Measurements from ENCODE around the gene CXCL3. TPM values are rescaled to one million over a fixed set of nuclear protein-coding genes. Genes with fewer than 3 reads are reported as not detected.

Gene CXCL3
- total RNA-seq, 1 experiment from 2014 or later, result 1.9 TPM

GRCh38 chr4:74057588-74057987 lies 19.1 kb upstream of the CXCL3 start (continued):
- no peak for TF ChIP-seq FOSL1 (IDR thresholded peaks at IDR 0.05; ENCODE audit: low read depth)
- no peak for TF ChIP-seq EZH2 (IDR thresholded peaks at IDR 0.05)

GRCh38 chr4:74056858-74057562 lies 18.5 kb upstream of the CXCL3 start:
- H3K36me3 ChIP-seq (ENCODE audit: control insufficient read depth in 1 of 2, insufficient read depth in 2 of 2, low read length in 2 of 2), result no peaks in the 10 kb centered on the region
- RAD21 ChIA-PET (ENCODE audit: low non-redundant PET in 1 of 2, low total read pairs in 2 of 2, uncharacterized antibody in 2 of 2, unreplicated experiment in 2 of 2), result no interaction called here
- H3K27me3 ChIP-seq (ENCODE audit: insufficient read depth, low read length), result no peaks in the 10 kb centered on the region
- intact Hi-C loops (cut with micrococcal nuclease), result loop anchor here (2.0 to 5.0 kb wide), 2 partner anchors 40 to 52 kb away; partner anchors contain the start of gene CXCL2
- no peak overlapping the region for H3K4me3 ChIP-seq (replicated peaks in 1 of 2; ENCODE audit: low read depth in 1 of 2, low read length in 2 of 2)
- 0 out of 2 replicates have a peak overlapping the region, but pooled peaks have one; percentile 12 for H3K9ac ChIP-seq (ENCODE audit: low read length)
- POLR2A ChIA-PET, result interaction anchor here (1.2 to 2.4 kb wide), 3 partner anchors 12 to 52 kb away, joined by 6 to 7 read pairs (median 6); partner anchors contain the start of gene CXCL2
- BruUV-seq (replicated peaks), result TSS peak; percentile 88
- peak; percentile 68 for DNase-seq (ENCODE audit: low read depth, low spot score)
- no peaks in the 10 kb centered on the region for H3K9me2 ChIP-seq (ENCODE audit: insufficient read depth)
- CTCF ChIA-PET, result interaction anchor here (1.2 to 1.9 kb wide), 3 partner anchors 12 to 77 kb away, joined by 3 to 7 read pairs (median 5); no protein-coding TSS in a partner anchor
- no peaks in the 10 kb centered on the region for H3K9me3 ChIP-seq (ENCODE audit: control insufficient read depth in 1 of 2, insufficient read depth in 1 of 2, low read depth in 1 of 2, low read length in 2 of 2)
- ATAC-seq, result peak; percentile 63; the same call in 1 of the 2 replicates
- H3K4me1 ChIP-seq (ENCODE audit: control insufficient read depth in 1 of 2, insufficient read depth in 2 of 2, low read length in 2 of 2), result peaks cover 8 to 15% of the 10 kb centered on the region in 2 experiments
- peak overlapping the region; percentile 19; the same call in 1 of the 2 replicates for H3K27ac ChIP-seq (ENCODE audit: low read depth, low read length)
- H3K79me2 ChIP-seq (ENCODE audit: insufficient read depth, low read length), result no peaks in the 10 kb centered on the region
- no peaks in the 10 kb centered on the region for H4K20me1 ChIP-seq (ENCODE audit: insufficient read depth)
- H2AFZ ChIP-seq (ENCODE audit: low read depth, low read length, poor library complexity, severe bottlenecking), result peak overlapping the region; percentile 93
- H3K4me2 ChIP-seq (ENCODE audit: low read length), result peak overlapping the region; percentile 49
- TF ChIP-seq CBX3 (IDR thresholded peaks at IDR 0.05; ENCODE audit: low read depth), result peak; percentile 59; the same call in 1 of the 2 replicates
- peak; percentile 76 for TF ChIP-seq JUND (IDR thresholded peaks at IDR 0.05)
- no peak for TF ChIP-seq ZBTB33 (IDR thresholded peaks at IDR 0.05; ENCODE audit: extremely low read depth, insufficient replicate concordance, low read length)
- no peak for TF ChIP-seq POLR2AphosphoS5 (IDR thresholded peaks at IDR 0.05; ENCODE audit: low read depth, low read length)
- TF ChIP-seq ELF1 (IDR thresholded peaks at IDR 0.05; ENCODE audit: borderline replicate concordance, low read depth), result no peak; the same call in 1 of the 2 replicates
- peak; percentile 42; the same call in 1 of the 2 replicates for TF ChIP-seq MAX (IDR thresholded peaks at IDR 0.05)
- no peak for TF ChIP-seq ZNF274 (IDR thresholded peaks at IDR 0.05; ENCODE audit: low read depth, low read length)
- TF ChIP-seq RAD21 (IDR thresholded peaks at IDR 0.05; ENCODE audit: low read depth), result no peak
- TF ChIP-seq EZH2phosphoT487 (IDR thresholded peaks at IDR 0.05; ENCODE audit: borderline replicate concordance), result no peak
- no peak for TF ChIP-seq POLR2A (IDR thresholded peaks at IDR 0.05; ENCODE audit: borderline replicate concordance, extremely low read depth, insufficient read depth, insufficient read length)
- TF ChIP-seq TCF7L2 (IDR thresholded peaks at IDR 0.05; ENCODE audit: borderline replicate concordance, extremely low read depth, insufficient read depth, insufficient read length), result no peak
- peak; percentile 91 for TF ChIP-seq FOSL1 (IDR thresholded peaks at IDR 0.05; ENCODE audit: low read depth)
- no peak for TF ChIP-seq SIN3A (IDR thresholded peaks at IDR 0.05; ENCODE audit: low read depth)
- TF ChIP-seq EZH2 (IDR thresholded peaks at IDR 0.05), result no peak
- TF ChIP-seq CEBPB (IDR thresholded peaks at IDR 0.05; ENCODE audit: low read depth), result peak; percentile 96
- peak; percentile 57; the same call in 1 of the 2 replicates for TF ChIP-seq SRF (IDR thresholded peaks at IDR 0.05; ENCODE audit: low read depth)
- peak; percentile 70; the same call in 1 of the 2 replicates for TF ChIP-seq ATF3 (IDR thresholded peaks at IDR 0.05)
- no peak for TF ChIP-seq CTCF (IDR thresholded peaks at IDR 0.05 in 2 of 3, conservative IDR thresholded peaks at IDR 0.05 in 1 of 3; ENCODE audit: borderline replicate concordance in 1 of 3, insufficient read depth in 1 of 3, low read depth in 2 of 3, low read length in 2 of 3)
- no peak for TF ChIP-seq YY1 (IDR thresholded peaks at IDR 0.05; ENCODE audit: extremely low read depth, insufficient replicate concordance, low read depth, low read length)
- peak; percentile 56 for TF ChIP-seq SP1 (IDR thresholded peaks at IDR 0.05; ENCODE audit: low read depth)

All from HCT116 (cell line).